Aorta (tissue), 5 donors: ENCODE results near the gene SREBF2. TPM values are rescaled to one million over a fixed set of nuclear protein-coding genes. Genes with fewer than 3 reads are reported as not detected.
A peak's percentile ranks its signal among the peaks of the same experiment; 100 is the strongest.

ENCODE experiments used
- ATAC-seq: fragments of 200-7000 bp; cut with Tn5 transposase; one replicate; pipeline ENCODE4 v1.9.1; 2022; ENCODE audit warnings: moderate library complexity; ENCODE audit not compliant: low FRiP score
- DNase-seq, 2 donors: peaks; one replicate each; pipeline ENCODE4 v3.0.0-alpha.2; 2020
- H3K27ac ChIP-seq, 2 donors: one replicate each; pipeline ENCODE4 v1.5.1; 2013; ENCODE audit warnings: low read length in 2 of 2, mild to moderate bottlenecking in 2 of 2, moderate library complexity in 2 of 2, control low read depth in 1 of 2, inconsistent platforms in 1 of 2, low read depth in 1 of 2
- H3K27me3 ChIP-seq, 2 donors: one replicate each; pipeline ENCODE4 v1.6.1; 2013; ENCODE audit warnings: control low read depth in 1 of 2, low read length in 1 of 2, mild to moderate bottlenecking in 1 of 2, moderate library complexity in 1 of 2; ENCODE audit not compliant: insufficient read depth in 2 of 2, control insufficient read depth in 1 of 2
- H3K36me3 ChIP-seq, 2 donors: one replicate each; pipeline ENCODE4 v1.6.1; 2013; ENCODE audit warnings: control low read depth in 1 of 2, low read length in 1 of 2, mild to moderate bottlenecking in 1 of 2; ENCODE audit not compliant: insufficient read depth in 2 of 2, control insufficient read depth in 1 of 2
- H3K4me1 ChIP-seq, 2 donors: one replicate each; pipeline ENCODE4 v1.6.1; 2013; ENCODE audit warnings: low read length in 2 of 2, control low read depth in 1 of 2, mild to moderate bottlenecking in 1 of 2, moderate library complexity in 1 of 2; ENCODE audit not compliant: insufficient read depth in 2 of 2, control insufficient read depth in 1 of 2
- H3K4me3 ChIP-seq, 2 donors: one replicate each; pipeline ENCODE4 v1.5.1; 2013; ENCODE audit warnings: low read length in 2 of 2, control low read depth in 1 of 2, mild to moderate bottlenecking in 1 of 2
- H3K9me3 ChIP-seq: one replicate; pipeline ENCODE4 v1.6.1; 2013; ENCODE audit warnings: mild to moderate bottlenecking, low read length; ENCODE audit not compliant: control insufficient read depth
- WGBS, 2 donors: extraction: QIAGEN DNeasy Blood & Tissue Kit; methylation state at CpG; one replicate each; pipeline ENCODE4 v1.1.7; 2013; 5-methylcytosine and 5-hydroxymethylcytosine counted together
- intact Hi-C, 2 donors: fragments of 100-400 bp; cut with DNase I; formaldehyde crosslinking; loops; one replicate each; pipeline versions ENCODE4 v1.14.2 to v1.15.0; 2022
- polyA plus RNA-seq, 2 donors: library from polyadenylated mRNA; stranded (reverse); fragments of 200-250 nt; gene quantifications; one replicate each; pipeline ENCODE4 v1.2.3, GENCODE V29; 2013
- total RNA-seq, 2 donors: library from RNA; stranded (reverse); fragmentation: NEBNext Ultra II Directional; extraction: Animal tissue kit (Norgen Biotek cat#: 25700); gene quantifications; one replicate each; pipeline ENCODE4 v1.2.1, GENCODE V29; 2021
- donor health status: healthy with polysubstance abuse.
- donor health status: Bipolar disorder and iron deficiency.
- donor health status: DM: no; HTN: no; CAD: no.
- donor health status: DM: no; HTN: no; CAD: no.
- donor health status: DM: yes; HTN: yes; CAD: no.

Gene SREBF2
- total and polyA plus RNA-seq, 4 donors: 11.0 to 86.3 (median 43.7) TPM

DNA sequence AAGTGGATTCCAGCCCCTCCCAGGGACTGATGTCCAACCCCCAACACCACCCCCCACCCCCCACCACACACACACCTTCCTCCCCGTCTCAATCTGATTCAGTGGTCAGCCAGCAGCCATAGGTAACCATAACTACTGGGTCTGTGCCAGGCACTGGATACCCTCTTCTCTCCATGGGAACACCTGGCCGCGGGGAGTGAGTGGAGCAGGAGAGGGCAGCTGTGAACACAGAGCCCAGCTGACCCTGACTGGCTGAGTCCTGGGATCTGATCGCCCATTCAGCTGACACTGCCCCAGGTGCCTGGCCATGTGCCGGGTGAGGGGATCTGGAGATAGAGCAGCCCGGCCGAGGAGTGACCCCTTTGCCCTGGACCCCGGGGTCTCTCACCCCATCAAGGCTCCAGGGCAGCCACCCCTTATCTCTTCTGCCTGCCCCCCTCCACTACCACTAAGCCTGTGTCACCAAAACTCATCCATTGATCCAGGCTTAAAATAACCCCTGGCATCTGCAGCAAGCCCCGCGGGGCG is 84.5 kb downstream of the SREBF2 start:
- H3K9me3 ChIP-seq: no peaks in the 10 kb centered on the region
- ATAC-seq (no peak), DNase-seq (no peak)
- no peak overlapping the region for H3K27ac ChIP-seq
- no peak overlapping the region for H3K4me3 ChIP-seq
- 63% methylated on average over 11 of the region's 11 CpGs for WGBS, 2 donors
- peaks cover 0 to 1% of the 10 kb centered on the region in 2 donors for H3K27me3 ChIP-seq
- H3K36me3 ChIP-seq: no peaks in the 10 kb centered on the region
- H3K4me1 ChIP-seq: no peaks in the 10 kb centered on the region
- intact Hi-C loops: no loop called here

DNA sequence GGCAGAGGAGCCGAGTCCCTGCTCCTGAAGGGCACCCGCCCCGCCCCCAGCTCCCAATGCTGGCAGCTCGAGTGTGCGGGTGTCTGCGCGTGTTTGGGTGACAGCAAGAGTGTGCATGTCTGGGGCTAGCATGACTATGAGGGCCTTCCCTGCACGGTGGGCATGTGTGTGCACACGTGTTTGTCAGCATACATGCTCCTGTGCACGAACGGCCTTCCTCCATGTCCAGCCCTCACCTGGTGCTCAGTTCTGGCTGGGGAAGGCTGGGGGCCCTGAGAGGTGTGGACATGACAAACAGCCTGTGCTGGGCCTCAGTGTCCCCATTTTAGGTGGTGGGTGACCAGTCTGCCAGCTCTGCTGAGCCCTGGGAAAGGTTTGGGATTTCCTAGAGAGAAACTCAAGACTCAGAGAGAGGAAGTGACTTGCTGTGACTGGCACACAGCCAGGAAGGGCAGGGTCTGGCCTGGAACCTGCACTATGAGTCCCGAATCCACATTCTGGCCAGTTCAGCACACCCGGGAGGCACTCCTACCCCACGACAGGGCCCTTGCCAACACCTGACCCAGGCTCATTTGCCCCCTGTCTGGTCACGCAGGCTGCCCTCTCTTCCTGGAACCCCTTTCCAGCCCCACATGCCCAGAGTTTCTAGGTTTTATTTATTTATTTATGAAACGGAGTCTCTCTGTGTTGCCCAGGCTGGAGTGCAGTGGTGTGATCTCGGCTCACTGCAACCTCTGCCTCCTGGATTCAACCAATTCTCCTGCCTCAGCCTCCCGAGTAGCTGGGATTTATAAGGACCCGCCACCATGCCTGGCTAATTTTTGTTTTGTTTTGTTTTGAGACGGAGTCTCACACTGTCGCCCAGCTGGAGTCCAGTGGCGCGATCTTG is 85.2 kb downstream of the SREBF2 start:
- Histone ChIP-seq H3K36me3 (no peaks in the 10 kb centered on the region), H3K27ac (no peak overlapping the region), H3K27me3 (peaks cover 0 to 1% of the 10 kb centered on the region in 2 donors), H3K4me1 (no peaks in the 10 kb centered on the region), H3K9me3 (no peaks in the 10 kb centered on the region), H3K4me3 (no peak overlapping the region)
- intact Hi-C loops: no loop called here
- WGBS, 2 donors: 44 to 46% methylated on average over 23 of the region's 23 CpGs
- ATAC-seq (no peak), DNase-seq (peak; percentile 86)

DNA sequence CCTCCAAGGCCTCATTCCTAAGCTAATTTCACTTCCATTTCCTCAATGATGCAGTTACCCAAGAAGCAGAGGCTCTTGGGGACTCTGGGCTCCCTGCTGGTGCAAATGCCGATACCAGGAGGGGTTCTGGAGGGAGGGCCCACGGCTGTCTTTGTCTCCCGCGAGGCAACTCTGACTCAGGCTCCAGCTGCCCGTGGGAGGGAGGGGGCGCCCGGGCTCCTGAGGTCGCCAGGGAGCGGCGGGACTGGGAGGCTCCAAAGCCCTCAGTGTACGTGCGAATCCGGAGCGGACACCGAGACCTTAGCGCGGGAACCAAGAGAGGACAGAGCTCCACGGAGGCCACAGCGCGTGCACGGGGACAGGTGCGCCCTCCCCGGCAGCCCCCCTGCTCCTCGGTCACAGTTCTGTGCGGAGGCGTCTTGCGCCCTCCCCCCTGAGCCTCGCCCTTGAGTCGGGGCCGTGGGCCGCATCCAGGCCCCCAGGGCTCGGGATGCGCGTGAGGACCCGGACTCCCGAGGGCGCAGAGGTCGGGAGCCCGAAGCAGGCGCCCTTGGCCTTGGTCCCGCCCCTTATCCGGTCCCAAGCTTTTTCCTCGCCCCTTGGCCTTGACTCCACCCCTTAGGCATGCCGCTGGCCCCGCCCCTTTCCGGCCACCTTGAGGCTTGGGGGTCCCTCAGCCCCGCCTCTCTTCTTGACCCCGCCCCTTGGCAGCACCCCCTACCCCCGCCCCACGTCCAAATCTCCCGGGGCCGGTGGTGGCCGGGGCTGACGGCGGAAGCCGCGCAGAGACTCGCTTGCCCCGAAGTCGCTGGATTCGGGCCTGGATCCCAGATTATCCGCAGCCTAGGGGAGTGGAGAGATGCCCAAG is 86.7 kb downstream of the SREBF2 start:
- H3K9me3 ChIP-seq: no peaks in the 10 kb centered on the region
- peak overlapping the region in 1 of 2 donors; percentile 50 for H3K4me3 ChIP-seq
- WGBS, 2 donors: 1 to 2% methylated on average over 47 to 62 of the region's 62 CpGs
- DNase-seq (peak; percentile 72 to 87), ATAC-seq (peak; percentile 57)
- no peak overlapping the region for H3K27ac ChIP-seq
- H3K4me1 ChIP-seq: no peaks in the 10 kb centered on the region
- peaks cover 0 to 1% of the 10 kb centered on the region in 2 donors for H3K27me3 ChIP-seq
- H3K36me3 ChIP-seq: no peaks in the 10 kb centered on the region
- intact Hi-C loops: no loop called here

DNA sequence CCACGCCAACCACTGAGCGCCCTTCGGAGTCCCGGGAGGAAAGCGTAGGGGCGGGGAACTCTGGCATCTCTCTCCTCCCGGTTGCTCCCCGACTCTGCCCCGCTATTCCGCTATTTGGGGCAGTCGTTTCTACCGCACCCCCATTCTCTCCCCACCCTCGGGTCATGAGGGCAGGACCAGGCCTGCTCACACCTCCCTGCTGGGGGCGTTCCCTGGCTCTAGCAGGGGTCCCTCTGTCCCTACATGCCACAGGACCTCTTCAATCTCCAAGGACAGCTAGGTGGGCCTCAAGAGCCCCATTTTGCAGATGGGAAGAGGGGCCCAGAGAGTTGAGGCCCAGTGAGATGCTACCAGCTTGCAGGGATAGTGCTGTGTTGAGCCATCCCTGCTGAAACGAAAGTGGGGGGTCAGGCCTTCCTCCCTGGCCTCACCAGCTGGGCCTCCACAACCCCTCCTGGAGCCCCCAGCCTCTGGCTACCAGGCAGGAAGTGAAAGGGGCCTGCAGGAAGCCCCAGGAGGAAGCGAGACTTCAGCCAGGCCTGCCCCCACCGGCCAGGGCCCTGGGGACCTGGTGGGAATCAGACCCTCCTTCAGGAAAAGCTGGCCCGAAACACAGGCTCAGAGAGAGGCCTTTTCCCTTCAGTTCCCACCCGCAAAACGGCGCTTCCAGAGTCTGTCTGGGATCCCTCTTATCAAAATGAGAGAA is 87.5 kb downstream of the SREBF2 start:
- no peak overlapping the region for H3K4me3 ChIP-seq
- no peak overlapping the region for H3K27ac ChIP-seq
- intact Hi-C loops: no loop called here
- H3K27me3 ChIP-seq: peaks cover 0 to 1% of the 10 kb centered on the region in 2 donors
- ATAC-seq (no peak), DNase-seq (no peak)
- H3K4me1 ChIP-seq: no peaks in the 10 kb centered on the region
- 48 to 61% methylated on average over 21 of the region's 21 CpGs for WGBS, 2 donors
- no peaks in the 10 kb centered on the region for H3K36me3 ChIP-seq
- H3K9me3 ChIP-seq: no peaks in the 10 kb centered on the region

DNA sequence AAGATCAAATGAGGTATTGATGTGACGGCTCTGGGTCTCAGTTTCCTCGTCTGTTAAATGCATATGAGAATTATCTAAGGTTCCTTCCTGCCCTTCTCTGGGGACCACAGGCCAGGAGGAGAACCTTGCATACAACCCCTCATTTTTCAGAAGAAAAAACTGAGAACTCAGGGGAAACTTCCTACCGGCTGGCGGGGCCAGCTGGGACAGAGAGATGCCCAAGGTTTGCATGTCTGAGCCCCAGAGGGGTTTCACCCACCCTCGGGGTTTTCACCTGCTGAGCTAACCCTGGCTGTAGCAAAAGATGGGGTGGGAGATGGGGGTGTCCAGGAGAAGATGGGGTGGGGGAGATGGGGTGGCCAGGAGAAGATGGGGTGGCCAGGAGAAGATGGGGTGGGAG is 89.4 kb downstream of the SREBF2 start:
- Histone ChIP-seq H3K4me3 (no peak overlapping the region), H3K9me3 (no peaks in the 10 kb centered on the region), H3K27ac (no peak overlapping the region), H3K36me3 (no peaks in the 10 kb centered on the region), H3K4me1 (no peaks in the 10 kb centered on the region), H3K27me3 (no peaks in the 10 kb centered on the region)
- intact Hi-C loops: no loop called here
- 92 to 94% methylated on average over 5 of the region's 5 CpGs for WGBS, 2 donors
- DNase-seq (no peak), ATAC-seq (no peak)

DNA sequence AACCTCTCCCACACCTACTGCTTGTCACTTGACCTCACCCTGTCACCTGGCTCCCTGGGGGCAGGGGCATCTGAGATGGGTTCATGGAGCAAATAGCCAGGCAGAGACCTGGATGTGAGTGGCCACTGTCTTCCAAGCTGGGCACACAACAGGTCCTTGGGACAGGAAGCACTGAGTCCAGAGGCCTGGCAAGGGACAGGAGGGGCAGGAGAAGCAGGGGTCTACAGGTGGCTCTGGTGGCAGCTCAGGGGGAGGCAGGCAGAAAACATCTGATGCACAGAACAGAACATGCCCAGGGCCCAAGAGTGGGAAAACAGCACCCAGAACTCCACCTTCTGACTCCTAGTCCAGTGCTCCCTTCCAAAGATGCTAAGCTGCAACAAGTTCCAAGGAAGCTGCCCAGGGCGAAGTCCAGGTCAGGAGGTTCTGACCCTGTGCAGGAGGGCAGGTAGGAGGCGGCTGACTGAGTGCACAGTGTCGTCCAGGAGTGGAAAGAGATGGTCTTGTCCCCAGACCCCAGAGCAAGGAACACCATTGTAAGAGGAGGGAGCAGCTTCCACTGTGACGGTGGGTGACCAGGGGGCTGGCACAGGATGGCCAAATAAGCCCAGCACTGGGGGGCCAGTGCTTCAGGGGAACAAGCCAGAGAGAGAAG is 90.2 kb downstream of the SREBF2 start:
- H3K27me3 ChIP-seq: no peaks in the 10 kb centered on the region
- intact Hi-C loops: no loop called here
- WGBS, 2 donors: 96 to 97% methylated on average over 4 of the region's 4 CpGs
- H3K4me3 ChIP-seq: no peak overlapping the region
- ATAC-seq (no peak), DNase-seq (no peak)
- no peaks in the 10 kb centered on the region for H3K36me3 ChIP-seq
- H3K9me3 ChIP-seq: no peaks in the 10 kb centered on the region
- H3K4me1 ChIP-seq: no peaks in the 10 kb centered on the region
- no peak overlapping the region for H3K27ac ChIP-seq

DNA sequence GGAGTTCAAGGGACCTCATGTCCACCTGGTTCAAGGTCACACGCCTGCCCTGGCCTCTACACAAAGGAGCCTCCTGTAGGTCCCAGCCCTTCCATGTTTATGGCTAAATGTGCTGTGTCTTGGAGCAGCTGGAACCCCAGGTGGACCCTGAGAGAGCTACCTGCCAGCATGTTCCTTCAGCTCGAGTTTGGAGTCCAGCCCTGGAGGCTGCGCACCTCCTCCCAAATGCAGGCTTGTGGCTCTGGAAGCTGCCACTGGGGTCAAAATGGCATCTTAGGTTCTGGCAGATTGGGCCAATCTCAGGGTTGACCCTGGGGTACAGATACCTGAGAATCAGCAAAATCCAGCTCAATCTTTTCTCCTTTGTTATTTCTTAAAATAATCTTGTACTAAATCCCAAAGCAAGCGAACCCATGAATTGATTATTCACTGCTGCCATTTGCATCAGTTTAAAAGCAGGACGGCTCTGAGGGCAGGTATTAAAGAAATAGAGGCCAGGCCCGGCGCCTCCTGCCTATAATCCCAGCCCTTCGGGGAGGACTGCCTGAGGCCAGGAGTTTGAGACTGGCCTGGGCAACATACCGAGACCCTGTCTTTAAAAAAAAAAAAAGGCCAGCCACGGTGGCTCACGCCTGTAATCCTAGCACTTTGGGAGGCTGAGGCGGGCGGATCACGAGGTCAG is 90.8 kb downstream of the SREBF2 start:
- Histone ChIP-seq H3K27ac (no peak overlapping the region), H3K4me1 (no peaks in the 10 kb centered on the region), H3K9me3 (no peaks in the 10 kb centered on the region), H3K36me3 (no peaks in the 10 kb centered on the region), H3K4me3 (no peak overlapping the region), H3K27me3 (no peaks in the 10 kb centered on the region)
- intact Hi-C loops: no loop called here
- WGBS, 2 donors: 93 to 97% methylated on average over 14 of the region's 14 CpGs
- no peak for DNase-seq
- no peak for ATAC-seq
